Testis (tissue), 3 donors: Measurements from ENCODE around the gene ANKRD33B. TPM values are rescaled to one million over a fixed set of nuclear protein-coding genes. Genes with fewer than 3 reads are reported as not detected.

Experiments
- DNase-seq: peaks from one replicate; pipeline ENCODE4 v3.0.0-alpha.2; 2019
- H3K27ac ChIP-seq, 2 donors: fragments of 200-600 bp; sonication (generic); one replicate each; pipeline ENCODE4 v1.5.1; 2019
- H3K27me3 ChIP-seq: fragments of 200-600 bp; sonication (generic); one replicate; pipeline ENCODE4 v1.5.1; 2019
- H3K36me3 ChIP-seq: fragments of 200-600 bp; sonication (generic); one replicate; pipeline ENCODE4 v1.5.1; 2017; ENCODE audit warnings: low read depth; ENCODE audit errors: missing control alignments
- H3K4me1 ChIP-seq: fragments of 200-600 bp; sonication (generic); one replicate; pipeline ENCODE4 v1.5.1; 2019
- H3K4me3 ChIP-seq, 2 donors: fragments of 200-600 bp; sonication (generic); one replicate each; pipeline ENCODE4 v1.5.1; 2017 to 2019
- H3K9me3 ChIP-seq: fragments of 200-600 bp; sonication (generic); one replicate; pipeline ENCODE4 v1.5.1; 2017
- CTCF ChIP-seq, 3 experiments: fragments of 450-650 bp in 2 of 3; fragments of 200-600 bp in 1 of 3; sonication (generic) in 1 of 3; IDR thresholded peaks; one replicate each; pipeline ENCODE4 v1.5.1; 2016 to 2019; ENCODE audit warnings: antibody characterized with exemption in 3 of 3, mild to moderate bottlenecking in 2 of 3, moderate library complexity in 1 of 3
- POLR2A ChIP-seq: fragments of 450-650 bp; IDR thresholded peaks from one replicate; pipeline ENCODE4 v1.6.1; 2017; ENCODE audit warnings: antibody characterized with exemption, mild to moderate bottlenecking, moderate library complexity
- WGBS, 2 donors: methylation state at CpG; one replicate each; pipeline ENCODE4 v1.1.5; 2018; 5-methylcytosine and 5-hydroxymethylcytosine counted together
- intact Hi-C: fragments of 100-400 bp; cut with DNase I; formaldehyde crosslinking; loops from one replicate; pipeline ENCODE4 v1.15.1; 2023; ENCODE audit warnings: low total_unique reads
- polyA plus RNA-seq: library from polyadenylated mRNA; stranded (reverse); fragments of 350-450 nt; fragmentation: Illumina TruSeq; extraction: RNeasy Lipid Tissue Mini Kit (QIAGEN cat#74804); gene quantifications from one replicate; pipeline ENCODE4 v1.2.3, GENCODE V29; 2014; ENCODE audit warnings: low read depth, low replicate concordance; ENCODE audit not compliant: insufficient read depth
- total RNA-seq, 2 donors: library from RNA; depleted of rRNA; stranded (reverse); fragments of >200 nt; gene quantifications; one replicate each; pipeline ENCODE4 v1.2.3, GENCODE V29; 2016

The ANKRD33B gene
- total and polyA plus RNA-seq, 3 donors from 2014 or later = 3.7 to 5.8 (median 5.6) TPM

DNA sequence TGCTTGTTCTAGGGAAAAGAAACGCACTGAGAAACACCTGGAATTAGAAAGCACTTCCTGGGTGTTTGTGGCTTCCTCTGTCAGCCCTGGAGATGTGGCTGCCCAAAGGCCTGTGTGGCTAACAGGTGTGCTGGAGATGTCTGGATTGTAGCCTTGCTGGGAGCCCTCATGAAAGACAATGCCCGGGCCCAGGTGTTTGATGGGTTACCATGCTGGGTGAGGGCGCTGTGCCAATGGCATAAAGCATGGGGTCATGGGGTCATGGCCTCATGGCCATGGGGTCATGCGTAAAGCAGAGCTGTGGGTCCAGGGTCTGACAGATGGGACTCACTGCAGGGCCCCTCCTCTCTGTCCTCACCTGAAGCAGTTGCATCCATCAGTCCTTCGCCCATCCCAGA lies 21.6 kb downstream of the ANKRD33B start:
- H3K27me3 ChIP-seq = no peaks in the 10 kb centered on the region
- WGBS, 2 donors = 87 to 94% methylated on average over 4 to 5 of the region's 5 CpGs
- intact Hi-C loops = no loop called here
- no peak overlapping the region for H3K27ac ChIP-seq
- H3K36me3 ChIP-seq = no peaks in the 10 kb centered on the region
- H3K4me3 ChIP-seq = no peak overlapping the region
- H3K9me3 ChIP-seq = no peaks in the 10 kb centered on the region
- no peaks in the 10 kb centered on the region for H3K4me1 ChIP-seq
- TF ChIP-seq POLR2A (no peak), CTCF (IDR thresholded peaks at IDR 0.05) (no peak)
- DNase-seq = no peak

DNA sequence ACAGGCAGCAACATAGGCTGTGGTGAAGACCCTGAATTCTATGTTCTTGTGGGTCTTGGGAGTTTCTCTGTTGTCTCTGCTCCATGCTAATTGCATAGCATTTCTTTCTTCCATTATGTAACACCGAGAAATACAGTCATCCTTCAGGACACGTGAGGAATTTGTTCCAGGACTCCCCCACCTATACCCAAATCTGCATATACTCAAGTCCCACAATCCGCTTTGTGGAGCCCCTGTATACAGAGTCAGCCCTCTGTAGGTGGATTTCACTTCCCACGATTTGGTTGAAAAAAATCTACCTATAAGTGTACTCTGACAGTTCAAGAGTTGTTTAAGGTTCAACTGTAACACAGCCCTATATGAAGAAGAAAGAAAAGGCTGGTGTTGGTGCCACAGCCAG lies 22.1 kb downstream of the ANKRD33B start:
- H3K9me3 ChIP-seq = no peaks in the 10 kb centered on the region
- no peaks in the 10 kb centered on the region for H3K36me3 ChIP-seq
- no peak overlapping the region for H3K4me3 ChIP-seq
- H3K27me3 ChIP-seq = no peaks in the 10 kb centered on the region
- TF ChIP-seq CTCF (IDR thresholded peaks at IDR 0.05) (no peak), POLR2A (no peak)
- H3K27ac ChIP-seq = no peak overlapping the region
- no peaks in the 10 kb centered on the region for H3K4me1 ChIP-seq
- WGBS, 2 donors = 83 to 88% methylated on average over 4 of the region's 4 CpGs
- intact Hi-C loops = no loop called here
- DNase-seq = no peak

DNA sequence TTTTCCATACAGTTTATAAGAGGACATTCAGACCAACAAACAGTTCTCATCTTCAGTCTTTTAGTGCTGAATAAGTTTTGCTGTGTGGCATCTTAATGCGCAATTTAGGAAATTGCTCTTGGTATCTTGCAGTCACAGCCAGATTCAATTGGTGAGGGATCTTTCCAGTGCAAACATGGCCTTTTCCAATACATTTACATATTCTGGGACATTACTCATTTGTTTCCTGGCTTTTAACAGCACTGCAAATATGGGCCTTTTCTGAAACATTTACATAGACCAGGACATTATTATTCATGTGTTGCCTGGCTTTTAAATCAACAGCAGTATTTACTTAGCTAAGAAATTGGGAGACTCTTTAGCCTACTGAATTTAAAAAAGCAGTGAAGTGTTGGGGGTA lies 22.7 kb downstream of the ANKRD33B start:
- no peaks in the 10 kb centered on the region for H3K4me1 ChIP-seq

GRCh38 chr5:10588109-10588775 lies 24.4 kb downstream of the ANKRD33B start:
- intact Hi-C loops = no loop called here
- no peaks in the 10 kb centered on the region for H3K4me1 ChIP-seq
- H3K4me3 ChIP-seq = no peak overlapping the region
- H3K27ac ChIP-seq = no peak overlapping the region
- H3K36me3 ChIP-seq = no peaks in the 10 kb centered on the region
- TF ChIP-seq CTCF (IDR thresholded peaks at IDR 0.05) = no peak
- TF ChIP-seq POLR2A = no peak
- no peak for DNase-seq
- no peaks in the 10 kb centered on the region for H3K27me3 ChIP-seq
- WGBS, 2 donors = 89% methylated on average over 8 of the region's 8 CpGs
- no peaks in the 10 kb centered on the region for H3K9me3 ChIP-seq

More for the DNA sequence above, 22.7 kb downstream of the ANKRD33B start:
- intact Hi-C loops = no loop called here
- H3K9me3 ChIP-seq = no peaks in the 10 kb centered on the region
- H3K27ac ChIP-seq = no peak overlapping the region
- DNase-seq = no peak
- TF ChIP-seq POLR2A = no peak
- no peak for TF ChIP-seq CTCF (IDR thresholded peaks at IDR 0.05)
- no peaks in the 10 kb centered on the region for H3K27me3 ChIP-seq
- no peak overlapping the region for H3K4me3 ChIP-seq
- whole genome bisulfite sequencing, 2 donors = 89 to 97% methylated on average over 1 of the region's 1 CpG
- no peaks in the 10 kb centered on the region for H3K36me3 ChIP-seq
